Skeletal muscle tissue (tissue), 4 donors: Measurements from ENCODE around the gene TLCD3A. TPM values are rescaled to one million over a fixed set of nuclear protein-coding genes. Genes with fewer than 3 reads are reported as not detected.

Experiments
- H3K27ac ChIP-seq: one replicate; pipeline ENCODE4 v1.7.0; 2013; ENCODE audit warnings: mild to moderate bottlenecking, low read depth, low read length, inconsistent platforms
- H3K27me3 ChIP-seq, 3 donors: one replicate each; pipeline ENCODE4 v1.7.0; 2013; ENCODE audit warnings: low read length in 3 of 3; ENCODE audit not compliant: control insufficient read depth in 3 of 3, insufficient read depth in 3 of 3
- H3K36me3 ChIP-seq, 3 donors: one replicate each; pipeline ENCODE4 v1.7.0; 2013; ENCODE audit warnings: low read length in 3 of 3; ENCODE audit not compliant: control insufficient read depth in 3 of 3, insufficient read depth in 3 of 3
- H3K4me1 ChIP-seq, 3 donors: one replicate each; pipeline ENCODE4 v1.7.0; 2013; ENCODE audit warnings: low read length in 3 of 3, mild to moderate bottlenecking in 3 of 3; ENCODE audit not compliant: control insufficient read depth in 3 of 3, insufficient read depth in 3 of 3
- H3K4me3 ChIP-seq, 3 donors: one replicate each; pipeline ENCODE4 v1.7.0; 2013; ENCODE audit warnings: low read length in 3 of 3
- H3K9ac ChIP-seq, 3 donors: one replicate each; pipeline ENCODE4 v1.7.0; 2013; ENCODE audit warnings: low read length in 3 of 3, mild to moderate bottlenecking in 3 of 3, moderate library complexity in 2 of 3, low read depth in 1 of 3
- H3K9me3 ChIP-seq, 3 donors: one replicate each; pipeline ENCODE4 v1.7.0; 2013; ENCODE audit warnings: low read length in 3 of 3; ENCODE audit not compliant: control insufficient read depth in 3 of 3
- total RNA-seq: library from RNA; depleted of rRNA; stranded (reverse); fragments of >200 nt; gene quantifications from one replicate; pipeline ENCODE4 v1.2.3, GENCODE V29; 2014
- donor health status: Osteomylitis.

Gene TLCD3A
- total RNA-seq, 1 donor from 2014 or later = 14.6 TPM

- Histone ChIP-seq H3K9me3 (no peaks in the 10 kb centered on the region), H3K4me1 (peaks cover 8 to 17% (median 13%) of the 10 kb centered on the region in 3 donors), H3K27ac (no peak overlapping the region), H3K27me3 (no peaks in the 10 kb centered on the region), H3K36me3 (no peaks in the 10 kb centered on the region), H3K4me3 (peak overlapping the region; percentile 65 to 70 (median 67)), H3K9ac (peak overlapping the region; percentile 45 to 72 (median 70))
Observed at GRCh38 chr17:732902-733720, 715 bp downstream of the TLCD3A start.

- peaks cover 8 to 17% (median 13%) of the 10 kb centered on the region in 3 donors for H3K4me1 ChIP-seq
- peaks cover 0 to 2% (median 0%) of the 10 kb centered on the region in 3 donors for H3K36me3 ChIP-seq
- H3K9ac ChIP-seq = no peak overlapping the region
- H3K27me3 ChIP-seq = no peaks in the 10 kb centered on the region
- peak overlapping the region in 1 of 3 donors; percentile 70 for H3K4me3 ChIP-seq
- no peaks in the 10 kb centered on the region for H3K9me3 ChIP-seq
- H3K27ac ChIP-seq = no peak overlapping the region
Observed at GRCh38 chr17:733743-734142, 1.3 kb downstream of the TLCD3A start.

- Histone ChIP-seq H3K4me1 (peaks cover 6 to 9% (median 8%) of the 10 kb centered on the region in 3 donors), H3K36me3 (peaks cover 11 to 24% (median 21%) of the 10 kb centered on the region in 3 donors), H3K27me3 (no peaks in the 10 kb centered on the region), H3K9ac (no peak overlapping the region), H3K4me3 (no peak overlapping the region), H3K9me3 (no peaks in the 10 kb centered on the region), H3K27ac (no peak overlapping the region)
Observed at GRCh38 chr17:737561-738113, 5.2 kb downstream of the TLCD3A start.

- Histone ChIP-seq H3K4me3 (no peak overlapping the region), H3K27ac (no peak overlapping the region), H3K27me3 (no peaks in the 10 kb centered on the region), H3K9me3 (no peaks in the 10 kb centered on the region), H3K36me3 (peaks cover 29 to 45% (median 43%) of the 10 kb centered on the region in 3 donors), H3K9ac (no peak overlapping the region), H3K4me1 (no peaks in the 10 kb centered on the region)
Observed at GRCh38 chr17:740240-741017, 8.0 kb downstream of the TLCD3A start.

- Histone ChIP-seq H3K27me3 (no peaks in the 10 kb centered on the region), H3K27ac (no peak overlapping the region), H3K36me3 (peaks cover 46 to 62% (median 61%) of the 10 kb centered on the region in 3 donors)
Observed at GRCh38 chr17:742147-742793, 9.9 kb downstream of the TLCD3A start.

GRCh38 chr17:743139-743538 is 10.7 kb downstream of the TLCD3A start:
- H3K27me3 ChIP-seq = no peaks in the 10 kb centered on the region
- H3K9me3 ChIP-seq = no peaks in the 10 kb centered on the region
- H3K9ac ChIP-seq = no peak overlapping the region
- H3K4me1 ChIP-seq = no peaks in the 10 kb centered on the region
- peaks cover 54 to 70% (median 69%) of the 10 kb centered on the region in 3 donors for H3K36me3 ChIP-seq
- H3K4me3 ChIP-seq = no peak overlapping the region
- H3K27ac ChIP-seq = no peak overlapping the region

More at GRCh38 chr17:742147-742793, 9.9 kb downstream of the TLCD3A start:
- H3K9me3 ChIP-seq = no peaks in the 10 kb centered on the region
- H3K4me3 ChIP-seq = no peak overlapping the region
- H3K4me1 ChIP-seq = no peaks in the 10 kb centered on the region
- H3K9ac ChIP-seq = no peak overlapping the region

- H3K9ac ChIP-seq = no peak overlapping the region
- H3K36me3 ChIP-seq = peaks cover 54 to 72% (median 70%) of the 10 kb centered on the region in 3 donors
- peaks cover 1 to 6% (median 3%) of the 10 kb centered on the region in 3 donors for H3K4me1 ChIP-seq
- H3K9me3 ChIP-seq = no peaks in the 10 kb centered on the region
- no peak overlapping the region for H3K4me3 ChIP-seq
- no peak overlapping the region for H3K27ac ChIP-seq
- H3K27me3 ChIP-seq = no peaks in the 10 kb centered on the region
Observed at GRCh38 chr17:744937-745336, 12.5 kb downstream of the TLCD3A start.

GRCh38 chr17:745406-745805 is 13.0 kb downstream of the TLCD3A start:
- Histone ChIP-seq H3K4me1 (peaks cover 2 to 11% (median 7%) of the 10 kb centered on the region in 3 donors), H3K36me3 (peaks cover 54 to 68% (median 67%) of the 10 kb centered on the region in 3 donors), H3K9me3 (no peaks in the 10 kb centered on the region), H3K27ac (no peak overlapping the region), H3K4me3 (no peak overlapping the region), H3K27me3 (no peaks in the 10 kb centered on the region), H3K9ac (no peak overlapping the region)

GRCh38 chr17:746181-746580 is 13.8 kb downstream of the TLCD3A start:
- peaks cover 48 to 61% (median 59%) of the 10 kb centered on the region in 3 donors for H3K36me3 ChIP-seq
- H3K4me3 ChIP-seq = no peak overlapping the region
- H3K27ac ChIP-seq = no peak overlapping the region
- peaks cover 10 to 18% (median 14%) of the 10 kb centered on the region in 3 donors for H3K4me1 ChIP-seq
- H3K9me3 ChIP-seq = no peaks in the 10 kb centered on the region
- H3K9ac ChIP-seq = no peak overlapping the region
- no peaks in the 10 kb centered on the region for H3K27me3 ChIP-seq
